ENCODE measurements around the gene POLQ. TPM values are rescaled to one million over a fixed set of nuclear protein-coding genes. Genes with fewer than 3 reads are reported as not detected.
A peak's percentile ranks its signal among the peaks of the same experiment; 100 is the strongest.
"Not testable (repeated sequence)": the region's sequence is repeated elsewhere in the genome, so short reads cannot be mapped to it uniquely, and the experiment has no call there.

The POLQ gene
- total and polyA plus RNA-seq, 9 of the 15 experiments (the other 6 are each of a cell fraction or from before 2014, with no cell fraction given) = 1.5 to 19.0 (median 8.8) TPM

GRCh38 chr3:121593806-121594205 is 48.0 kb upstream of the POLQ start:
- H3K27me3 ChIP-seq (ENCODE audit: control insufficient read depth in 2 of 2, insufficient read depth in 2 of 2, low read length in 2 of 2); ATAC-seq; H3K9me1 ChIP-seq (ENCODE audit: control insufficient read depth, insufficient read depth, low read length); H4K20me1 ChIP-seq (replicated peaks; ENCODE audit: control insufficient read depth, insufficient read depth, low read length); H3K9ac ChIP-seq (ENCODE audit: insufficient read depth in 1 of 2, low read depth in 2 of 2, low read length in 2 of 2); H2AFZ ChIP-seq (ENCODE audit: low read depth, low read length); H3K4me2 ChIP-seq (ENCODE audit: insufficient read depth, low read length); H3K27ac ChIP-seq (ENCODE audit: extremely low read depth, low read depth, low read length); DNase-seq (ENCODE audit: extremely low read depth in 1 of 4, low spot score in 3 of 4); intact Hi-C loops (cut with micrococcal nuclease); BruUV-seq (replicated peaks); H3K9me3 ChIP-seq (replicated peaks; ENCODE audit: control insufficient read depth, insufficient read depth, low read depth, low read length); H3K36me3 ChIP-seq (ENCODE audit: control insufficient read depth, insufficient read depth, low read length); H3K79me2 ChIP-seq (ENCODE audit: control insufficient read depth, insufficient read depth, low read length); FAIRE-seq; H3K4me3 ChIP-seq; CTCF ChIA-PET (ENCODE audit: low intra/inter-chr PET ratio); H3K4me1 ChIP-seq (replicated peaks in 1 of 2; ENCODE audit: control insufficient read depth in 2 of 2, insufficient read depth in 2 of 2, low read length in 2 of 2); in situ Hi-C loops (cut with MboI): not testable (repeated sequence)
- WGBS (ENCODE audit: insufficient coverage, low coverage, missing lambda C conversion rate) = no CpG with 5 or more reads among the region's 4 CpGs
- POLR2A ChIA-PET = interaction anchor here (0.7 kb wide), 1 partner anchor 38 kb away, joined by 3 read pairs; no protein-coding TSS in a partner anchor

- no peak for FAIRE-seq
- peak in 1 of 3 experiments; percentile 23; a peak in 2 of 6 replicates for TF ChIP-seq CTCF (IDR thresholded peaks at IDR 0.05 in 2 of 3, conservative IDR thresholded peaks at IDR 0.05 in 1 of 3; ENCODE audit: insufficient read depth in 2 of 3, low read depth in 1 of 3, low read length in 3 of 3)
- peak; percentile 91 for TF ChIP-seq C11orf30 (IDR thresholded peaks at IDR 0.05; ENCODE audit: low read depth)
- TF ChIP-seq RAD21 (CRISPR knock-in tag; conservative IDR thresholded peaks at IDR 0.05 in 1 of 2, IDR thresholded peaks at IDR 0.05 in 1 of 2) = peak in 1 of 2 experiments; percentile 23; a peak in 1 of 4 replicates
- peak; percentile 83 for TF ChIP-seq MAFG (tag; conservative IDR thresholded peaks at IDR 0.05)
- TF ChIP-seq MTA1 (IDR thresholded peaks at IDR 0.05; ENCODE audit: borderline replicate concordance) = no peak
- peak; percentile 74 for TF ChIP-seq MAFK (IDR thresholded peaks at IDR 0.05; ENCODE audit: low read length)
- no peak for TF ChIP-seq ZNF274 (IDR thresholded peaks at IDR 0.05; ENCODE audit: borderline replicate concordance, low read depth, low read length)
- peak; percentile 90 for TF ChIP-seq ZNF316 (IDR thresholded peaks at IDR 0.05)
- no peak for TF ChIP-seq DLX4 (CRISPR knock-in tag; IDR thresholded peaks at IDR 0.05)
- peak; percentile 51; the same call in 1 of the 2 replicates for TF ChIP-seq ATF3 (IDR thresholded peaks at IDR 0.05)
- TF ChIP-seq ATF3 (CRISPR knock-in tag; conservative IDR thresholded peaks at IDR 0.05) = no peak
Measured at GRCh38 chr3:121592856-121593702, 47.3 kb upstream of the POLQ start, which contains the start of gene FBXO40. TSS of gene FBXO40 (plus strand) at chr3:121593379. CDS start at chr3:121620576, 27,197 bp downstream.

More at GRCh38 chr3:121592856-121593702, 47.3 kb upstream of the POLQ start, which contains the start of gene FBXO40:
- POLR2A ChIA-PET = interaction anchor here (0.7 kb wide), 1 partner anchor 37 kb away, joined by 3 read pairs; no protein-coding TSS in a partner anchor
- Histone ChIP-seq H3K4me1 (replicated peaks in 1 of 2; ENCODE audit: control insufficient read depth in 2 of 2, insufficient read depth in 2 of 2, low read length in 2 of 2) (no peaks in the 10 kb centered on the region), H3K9me1 (ENCODE audit: control insufficient read depth, insufficient read depth, low read length) (no peaks in the 10 kb centered on the region), H3K9me3 (replicated peaks; ENCODE audit: control insufficient read depth, insufficient read depth, low read depth, low read length) (no peaks in the 10 kb centered on the region), H3K27me3 (ENCODE audit: control insufficient read depth in 2 of 2, insufficient read depth in 2 of 2, low read length in 2 of 2) (no peaks in the 10 kb centered on the region; a peak in 1 of 5 replicates), H3K79me2 (ENCODE audit: control insufficient read depth, insufficient read depth, low read length) (no peaks in the 10 kb centered on the region), H4K20me1 (replicated peaks; ENCODE audit: control insufficient read depth, insufficient read depth, low read length) (no peaks in the 10 kb centered on the region), H3K4me2 (ENCODE audit: insufficient read depth, low read length) (no peak within 1 kb of the TSS), H3K27ac (ENCODE audit: extremely low read depth, low read depth, low read length) (no peak within 1 kb of the TSS), H3K36me3 (ENCODE audit: control insufficient read depth, insufficient read depth, low read length) (no peaks in the 10 kb centered on the region), H3K9ac (ENCODE audit: insufficient read depth in 1 of 2, low read depth in 2 of 2, low read length in 2 of 2) (no peak within 1 kb of the TSS), H2AFZ (ENCODE audit: low read depth, low read length) (no peak within 1 kb of the TSS), H3K4me3 (no peak within 1 kb of the TSS)
- no TSS peak for BruUV-seq (replicated peaks)
- WGBS (ENCODE audit: insufficient coverage, low coverage, missing lambda C conversion rate) = 5% methylated on average over 10 of the region's 11 CpGs
- in situ Hi-C loops (cut with MboI) (no loop called here), intact Hi-C loops (cut with micrococcal nuclease) (no loop called here)
- ATAC-seq (peak; percentile 75), DNase-seq (ENCODE audit: extremely low read depth in 1 of 4, low spot score in 3 of 4) (peak in 1 of 4 experiments; percentile 11)
- CTCF ChIA-PET (ENCODE audit: low intra/inter-chr PET ratio) = no interaction called here
